ENCODE results near the gene CTSC.

- TF ChIP-seq POLR2A (IDR thresholded peaks at IDR 0.05; ENCODE audit: extremely low read depth, insufficient read length) = no peak
- no peak for TF ChIP-seq CTCF (IDR thresholded peaks at IDR 0.05; ENCODE audit: low read depth, low read length)
Measured at GRCh38 chr11:88288560-88288959, 49.0 kb downstream of the CTSC start.
